Ectodermal cell (in vitro differentiated cells): Measurements from ENCODE around the gene GDF15.
"Not testable (repeated sequence)": the region's sequence is repeated elsewhere in the genome, so short reads cannot be mapped to it uniquely, and the experiment has no call there.

Experiments
- H3K27ac ChIP-seq: 2 replicates; pipeline ENCODE4 v1.7.0; 2013; ENCODE audit warnings: mild to moderate bottlenecking, low read depth, low read length; ENCODE audit not compliant: insufficient read depth, poor library complexity, severe bottlenecking
- H3K27me3 ChIP-seq: 2 replicates; pipeline ENCODE4 v1.7.0; 2013; ENCODE audit warnings: mild to moderate bottlenecking, low read length; ENCODE audit not compliant: insufficient read depth, control insufficient read depth, poor library complexity, severe bottlenecking
- H3K36me3 ChIP-seq: one replicate; pipeline ENCODE4 v1.7.0; 2013; ENCODE audit warnings: low read length; ENCODE audit not compliant: control insufficient read depth, insufficient read depth
- H3K4me1 ChIP-seq: one replicate; pipeline ENCODE4 v1.7.0; 2013; ENCODE audit warnings: low read length; ENCODE audit not compliant: control insufficient read depth, insufficient read depth
- H3K4me3 ChIP-seq: 2 replicates; pipeline ENCODE4 v1.7.0; 2013; ENCODE audit warnings: low read depth, low read length, control low read depth; ENCODE audit not compliant: insufficient read depth
- H3K9me3 ChIP-seq: 2 replicates; pipeline ENCODE4 v1.7.0; 2013; ENCODE audit warnings: mild to moderate bottlenecking, low read length, moderate library complexity; ENCODE audit not compliant: control insufficient read depth
- WGBS, 2 experiments: methylation state at CpG; one replicate each; pipeline ENCODE4 v1.1.7; 2013; ENCODE audit warnings: missing lambda C conversion rate in 2 of 2; 5-methylcytosine and 5-hydroxymethylcytosine counted together

Gene GDF15

GRCh38 chr19:18348171-18348570 is 37.8 kb upstream of the GDF15 start:
- Histone ChIP-seq H3K9me3 (no peaks in the 10 kb centered on the region), H3K4me3 (no peak overlapping the region), H3K27ac (no peak overlapping the region), H3K27me3 (no peaks in the 10 kb centered on the region), H3K36me3 (no peaks in the 10 kb centered on the region), H3K4me1 (peaks cover 16% of the 10 kb centered on the region)
- WGBS, 2 experiments, result 92 to 95% methylated on average over 17 of the region's 17 CpGs

- not testable (repeated sequence) for H3K27me3 ChIP-seq, H3K27ac ChIP-seq, H3K36me3 ChIP-seq, H3K9me3 ChIP-seq, H3K4me3 ChIP-seq
- 89 to 92% methylated on average over 6 of the region's 6 CpGs for WGBS, 2 experiments
- peaks cover 16% of the 10 kb centered on the region for H3K4me1 ChIP-seq
Observed at GRCh38 chr19:18348818-18349339, 37.1 kb upstream of the GDF15 start.

GRCh38 chr19:18349524-18350128 is 36.3 kb upstream of the GDF15 start:
- Histone ChIP-seq H3K36me3 (no peaks in the 10 kb centered on the region), H3K4me3 (no peak overlapping the region), H3K27me3 (no peaks in the 10 kb centered on the region), H3K27ac (no peak overlapping the region), H3K4me1 (peaks cover 9% of the 10 kb centered on the region), H3K9me3 (no peaks in the 10 kb centered on the region)
- 67 to 72% methylated on average over 12 of the region's 12 CpGs for WGBS, 2 experiments

GRCh38 chr19:18350490-18350889 is 35.5 kb upstream of the GDF15 start:
- Histone ChIP-seq H3K4me3 (no peak overlapping the region), H3K27ac (no peak overlapping the region), H3K4me1 (peaks cover 4% of the 10 kb centered on the region), H3K9me3 (no peaks in the 10 kb centered on the region), H3K27me3 (no peaks in the 10 kb centered on the region), H3K36me3 (no peaks in the 10 kb centered on the region)
- 85 to 86% methylated on average over 9 of the region's 9 CpGs for WGBS, 2 experiments

- WGBS, 2 experiments, result 90 to 93% methylated on average over 7 of the region's 7 CpGs
- H3K27me3 ChIP-seq, result no peaks in the 10 kb centered on the region
Observed at GRCh38 chr19:18351544-18351943, 34.4 kb upstream of the GDF15 start.

GRCh38 chr19:18353378-18354005 is 32.5 kb upstream of the GDF15 start:
- no peak overlapping the region for H3K27ac ChIP-seq
- WGBS, 2 experiments, result 92 to 95% methylated on average over 8 of the region's 8 CpGs
- H3K36me3 ChIP-seq, result no peaks in the 10 kb centered on the region
- H3K4me3 ChIP-seq, result no peak overlapping the region
- H3K9me3 ChIP-seq, result no peaks in the 10 kb centered on the region
- H3K27me3 ChIP-seq, result no peaks in the 10 kb centered on the region
- no peaks in the 10 kb centered on the region for H3K4me1 ChIP-seq

More at GRCh38 chr19:18351544-18351943, 34.4 kb upstream of the GDF15 start:
- no peaks in the 10 kb centered on the region for H3K9me3 ChIP-seq
- no peaks in the 10 kb centered on the region for H3K4me1 ChIP-seq
- no peaks in the 10 kb centered on the region for H3K36me3 ChIP-seq
- H3K27ac ChIP-seq, result no peak overlapping the region
- H3K4me3 ChIP-seq, result no peak overlapping the region

GRCh38 chr19:18354743-18355142 is 31.2 kb upstream of the GDF15 start:
- H3K27ac ChIP-seq, H3K36me3 ChIP-seq, H3K27me3 ChIP-seq, H3K4me1 ChIP-seq, H3K4me3 ChIP-seq, H3K9me3 ChIP-seq: not testable (repeated sequence)
- WGBS, 2 experiments, result 96% methylated on average over 5 to 7 of the region's 7 CpGs

GRCh38 chr19:18357041-18357440 is 28.9 kb upstream of the GDF15 start:
- H3K4me3 ChIP-seq, result no peak overlapping the region
- H3K4me1 ChIP-seq, result no peaks in the 10 kb centered on the region
- H3K36me3 ChIP-seq, result no peaks in the 10 kb centered on the region
- no peaks in the 10 kb centered on the region for H3K9me3 ChIP-seq
- WGBS, 2 experiments, result 90 to 95% methylated on average over 3 of the region's 3 CpGs
- no peaks in the 10 kb centered on the region for H3K27me3 ChIP-seq
- H3K27ac ChIP-seq, result no peak overlapping the region

GRCh38 chr19:18361646-18362045 is 24.3 kb upstream of the GDF15 start:
- H3K9me3 ChIP-seq, result no peaks in the 10 kb centered on the region
- H3K27ac ChIP-seq, result no peak overlapping the region
- WGBS, 2 experiments, result 95 to 96% methylated on average over 8 of the region's 8 CpGs
- H3K36me3 ChIP-seq, result no peaks in the 10 kb centered on the region
- no peaks in the 10 kb centered on the region for H3K27me3 ChIP-seq
- no peak overlapping the region for H3K4me3 ChIP-seq
- peaks cover 6% of the 10 kb centered on the region for H3K4me1 ChIP-seq

GRCh38 chr19:18362934-18363542 is 22.9 kb upstream of the GDF15 start:
- 94 to 95% methylated on average over 16 to 17 of the region's 17 CpGs for WGBS, 2 experiments
- no peak overlapping the region for H3K27ac ChIP-seq

More at GRCh38 chr19:18362934-18363542, 22.9 kb upstream of the GDF15 start:
- H3K36me3 ChIP-seq, result no peaks in the 10 kb centered on the region
- H3K27me3 ChIP-seq, result no peaks in the 10 kb centered on the region
- H3K9me3 ChIP-seq, result no peaks in the 10 kb centered on the region
- no peak overlapping the region for H3K4me3 ChIP-seq
- peaks cover 6% of the 10 kb centered on the region for H3K4me1 ChIP-seq
